HPDE6-E6E7 (cell line): Measurements from ENCODE around the gene VWA5B2.

Source experiments
- DNase-seq: peaks from one replicate; pipeline ENCODE4 v3.0.0; 2011; ENCODE audit warnings: missing footprints; ENCODE audit errors: extremely low spot score

VWA5B2 gene

DNA sequence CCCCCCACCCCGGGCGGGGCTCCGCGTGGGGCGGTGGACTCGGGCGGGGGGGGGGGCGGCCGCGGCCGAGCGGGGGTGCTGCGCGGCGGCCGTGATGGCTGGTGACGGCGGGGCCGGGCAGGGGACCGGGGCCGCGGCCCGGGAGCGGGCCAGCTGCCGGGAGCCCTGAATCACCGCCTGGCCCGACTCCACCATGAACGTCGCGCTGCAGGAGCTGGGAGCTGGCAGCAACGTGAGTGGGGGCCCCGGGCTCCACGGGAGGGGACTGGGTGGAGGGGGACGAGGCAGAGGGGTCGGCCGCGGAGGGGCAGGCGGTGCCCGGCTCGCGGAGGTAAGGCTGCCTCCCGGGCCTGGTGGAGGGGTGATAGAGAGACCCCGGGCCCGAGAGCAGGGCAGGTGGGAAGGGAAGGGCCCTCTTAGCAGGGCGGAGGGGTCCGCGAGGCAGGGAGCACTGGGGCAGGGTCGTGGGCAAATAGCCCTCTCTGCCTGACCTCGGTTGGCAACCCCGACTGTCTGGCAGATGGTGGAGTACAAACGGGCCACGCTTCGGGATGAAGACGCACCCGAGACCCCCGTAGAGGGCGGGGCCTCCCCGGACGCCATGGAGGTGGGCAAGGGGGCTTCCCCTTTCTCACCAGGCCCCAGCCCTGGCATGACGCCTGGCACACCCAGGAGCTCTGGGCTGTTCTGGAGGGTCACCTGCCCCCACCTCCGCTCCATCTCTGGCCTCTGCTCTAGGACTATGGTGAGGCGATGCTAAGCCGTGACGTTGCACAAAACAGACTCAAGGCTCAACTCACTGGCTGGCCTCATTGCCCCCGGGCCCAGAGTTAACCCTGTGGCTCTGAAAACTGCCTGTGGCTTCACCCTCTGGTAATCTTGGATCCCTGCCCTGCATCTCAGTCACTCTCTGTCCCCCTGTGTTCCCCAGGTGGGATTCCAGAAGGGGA, 46.9 kb downstream of the VWA5B2 start, which contains the start of gene ECE2:
ECE2 (plus strand) TSS at position 62 of the 950 bp plus-strand sequence; CDS start at position 194, 132 bp downstream.
- DNase-seq: no peak

GRCh38 chr3:184277366-184277765, 48.0 kb downstream of the VWA5B2 start:
- DNase-seq: no peak

GRCh38 chr3:184282941-184283340, 53.6 kb downstream of the VWA5B2 start:
- DNase-seq: no peak

- DNase-seq: no peak
Measured at GRCh38 chr3:184283681-184284080, 54.3 kb downstream of the VWA5B2 start.

- peak; percentile 73 for DNase-seq
Measured at GRCh38 chr3:184284696-184285095, 55.3 kb downstream of the VWA5B2 start.

DNA sequence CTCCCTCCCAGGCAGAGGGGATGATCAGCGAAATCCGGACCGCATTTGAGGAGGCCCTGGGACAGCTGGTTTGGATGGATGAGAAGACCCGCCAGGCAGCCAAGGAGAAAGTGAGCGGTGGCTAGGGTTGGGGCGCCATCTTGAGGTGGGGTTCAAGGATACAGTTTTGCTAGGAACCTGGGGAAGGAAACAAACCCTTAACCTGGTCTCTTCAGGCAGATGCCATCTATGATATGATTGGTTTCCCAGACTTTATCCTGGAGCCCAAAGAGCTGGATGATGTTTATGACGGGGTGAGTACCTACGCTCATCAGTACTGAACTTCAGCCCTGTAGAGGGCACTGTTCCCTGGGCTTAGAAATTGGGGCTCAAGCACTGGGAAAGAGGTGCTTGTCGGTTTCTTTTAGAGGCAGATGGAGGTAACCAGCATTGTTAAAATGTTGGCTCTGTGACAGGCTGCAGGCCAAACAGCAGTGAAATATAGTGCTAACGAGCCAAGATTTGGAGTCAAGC, 60.1 kb downstream of the VWA5B2 start:
- DNase-seq: peak; percentile 64

- no peak for DNase-seq
Measured at GRCh38 chr3:184290331-184290730, 60.9 kb downstream of the VWA5B2 start.

GRCh38 chr3:184291044-184291737, 61.8 kb downstream of the VWA5B2 start:
- DNase-seq: no peak
